KBM-7 (cell line): ENCODE measurements around the gene MACROH2A2.
A peak's percentile ranks its signal among the peaks of the same experiment; 100 is the strongest.
"Not testable (repeated sequence)": the region's sequence is repeated elsewhere in the genome, so short reads cannot be mapped to it uniquely, and the experiment has no call there.

ENCODE experiments used
- DNase-seq: peaks from one replicate; pipeline ENCODE4 v3.0.0-alpha.2; 2015
- in situ Hi-C: fragments of 300-500 bp; cut with MboI; formaldehyde crosslinking; loops from 2 replicates; pipeline ENCODE4 v1.14.3; 2020; ENCODE audit warnings: low sequenced_read_pairs, low pct_unique_long_range_greater_than_20kb, mixed read lengths

MACROH2A2 gene

DNA sequence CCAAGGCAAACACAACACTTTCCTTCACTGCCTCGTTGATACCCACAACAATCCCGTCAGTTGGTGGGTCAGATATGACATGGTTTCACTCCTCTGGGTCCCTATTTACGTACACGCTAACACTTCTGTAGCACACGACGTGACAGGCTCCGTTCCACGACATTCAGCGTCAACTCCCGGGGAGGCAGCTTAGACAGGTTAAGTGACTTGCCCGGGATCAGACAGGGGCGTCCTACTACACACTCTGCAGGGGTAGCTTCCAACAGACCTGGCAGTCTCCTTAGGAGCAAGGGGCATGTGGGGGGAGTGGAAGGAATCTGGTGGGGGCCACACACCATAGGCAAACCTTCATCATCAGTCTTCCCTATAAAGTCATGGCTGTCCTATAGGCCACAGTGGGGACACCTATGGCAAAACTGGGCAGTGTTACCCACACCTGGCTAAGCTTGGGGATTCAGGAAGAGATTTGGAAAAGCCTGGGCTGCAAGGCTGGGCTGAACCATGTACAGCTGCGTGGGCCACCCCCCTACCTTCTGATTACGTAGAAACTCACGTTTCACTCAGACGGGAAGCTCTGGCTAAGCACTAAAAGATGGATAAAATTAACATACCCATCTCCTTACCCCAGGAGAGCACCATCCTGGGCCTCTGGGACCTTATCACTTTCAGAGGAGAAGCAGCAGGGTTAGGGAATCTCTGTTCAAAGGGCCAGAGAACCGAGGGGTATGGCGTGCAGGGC lies 91.9 kb downstream of the MACROH2A2 start:
- no peak for DNase-seq
- in situ Hi-C loops, result no loop called here

- no peak for DNase-seq
- in situ Hi-C loops, result no loop called here
Observed at GRCh38 chr10:70145166-70145665, 92.6 kb downstream of the MACROH2A2 start.

- in situ Hi-C loops, result no loop called here
Observed at GRCh38 chr10:70145666-70146488, 93.2 kb downstream of the MACROH2A2 start.

DNA sequence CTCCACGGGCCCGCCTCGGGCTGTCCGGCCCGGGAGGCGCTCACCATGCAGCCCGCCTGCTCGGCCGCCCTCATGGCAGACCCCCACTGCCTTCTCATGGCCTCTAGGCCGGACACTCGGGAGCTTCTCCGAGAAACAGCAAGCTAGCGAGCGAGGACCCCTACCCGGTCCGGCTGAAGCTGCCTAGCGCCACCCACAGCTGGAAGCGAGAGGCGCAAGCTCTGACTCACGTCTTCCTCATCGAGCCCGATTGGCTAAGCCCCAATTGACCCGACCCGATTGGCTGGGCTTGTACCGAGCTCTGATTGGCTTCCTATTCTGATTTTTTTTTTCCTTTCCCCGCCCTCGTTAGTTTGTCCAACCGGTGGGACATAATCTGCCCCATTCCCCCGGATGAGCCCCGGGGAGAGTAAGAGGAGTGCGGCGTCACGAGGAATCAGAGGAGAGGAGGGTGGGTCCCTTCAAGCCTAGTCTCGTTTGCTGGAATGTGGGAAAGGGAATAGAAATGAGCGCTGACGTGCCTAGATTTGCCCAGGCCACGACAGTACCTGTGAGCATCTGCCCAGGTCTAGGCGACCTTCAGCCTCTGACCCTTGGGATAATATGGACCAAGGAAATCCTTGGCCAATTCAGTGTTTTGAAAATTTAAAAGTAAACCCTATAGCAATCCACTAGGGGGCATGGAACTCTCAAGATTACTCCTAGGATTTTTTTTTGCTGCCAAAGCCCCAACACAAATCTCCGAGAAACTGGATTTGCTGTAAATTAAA lies 94.0 kb downstream of the MACROH2A2 start, which contains the start of gene TYSND1:
Gene TYSND1, minus strand, starts transcription at position 212 of the 770 bp plus-strand sequence. Its CDS starts 114 bp downstream, at position 98.
- DNase-seq, result peak; percentile 98
- in situ Hi-C loops, result no loop called here

More at GRCh38 chr10:70145666-70146488, 93.2 kb downstream of the MACROH2A2 start:
- DNase-seq, result peak; percentile 84

DNA sequence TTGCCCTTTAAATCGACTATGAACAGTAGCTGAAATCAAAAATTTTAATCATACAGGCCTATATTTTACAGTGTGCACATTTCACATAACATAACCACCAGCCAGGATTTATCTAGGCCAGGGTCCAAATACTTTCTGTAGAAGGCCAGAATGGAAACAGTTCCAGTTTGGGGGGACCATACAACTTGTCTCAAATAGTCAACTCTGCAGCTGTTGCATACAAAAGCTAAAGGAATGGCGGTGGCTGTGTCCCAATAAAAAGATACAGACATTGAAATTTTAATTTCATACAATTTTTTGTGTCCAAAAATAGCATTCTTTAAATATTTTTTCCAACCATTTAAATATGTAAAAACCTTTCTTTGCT lies 94.6 kb downstream of the MACROH2A2 start:
- no peak for DNase-seq
- in situ Hi-C loops, result no loop called here

- DNase-seq, result no peak
Observed at GRCh38 chr10:70148516-70148915, 95.9 kb downstream of the MACROH2A2 start.

DNA sequence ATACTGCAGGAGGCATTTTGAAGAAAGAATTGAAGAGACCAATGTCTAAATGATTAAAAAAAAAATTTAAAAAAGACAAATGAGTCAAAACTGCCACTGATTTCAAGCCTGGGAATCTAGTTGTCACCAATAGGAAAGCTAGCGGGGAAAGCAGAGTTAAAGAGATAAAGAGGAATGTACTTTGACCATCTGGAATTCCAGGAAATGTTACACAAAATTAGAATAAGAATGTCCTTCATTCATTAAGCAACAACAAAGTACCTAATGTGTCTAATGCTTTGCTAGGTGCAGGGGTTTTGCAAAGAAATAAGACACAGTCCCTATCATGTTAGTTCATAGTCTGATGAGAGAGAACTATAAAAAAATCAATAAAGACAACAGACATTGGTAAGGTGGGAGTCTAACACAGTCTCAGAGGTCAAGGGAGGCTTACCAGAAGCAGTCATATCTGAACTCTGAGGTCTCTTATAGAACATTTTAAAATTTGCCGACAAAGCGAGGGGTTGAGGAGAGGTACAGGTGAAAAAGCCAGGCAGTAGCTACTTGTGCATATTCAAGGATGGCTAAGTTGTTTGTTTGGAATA lies 102.7 kb downstream of the MACROH2A2 start:
- in situ Hi-C loops, result no loop called here
- DNase-seq, result no peak

More at GRCh38 chr10:70148516-70148915, 95.9 kb downstream of the MACROH2A2 start:
- in situ Hi-C loops, result no loop called here

DNA sequence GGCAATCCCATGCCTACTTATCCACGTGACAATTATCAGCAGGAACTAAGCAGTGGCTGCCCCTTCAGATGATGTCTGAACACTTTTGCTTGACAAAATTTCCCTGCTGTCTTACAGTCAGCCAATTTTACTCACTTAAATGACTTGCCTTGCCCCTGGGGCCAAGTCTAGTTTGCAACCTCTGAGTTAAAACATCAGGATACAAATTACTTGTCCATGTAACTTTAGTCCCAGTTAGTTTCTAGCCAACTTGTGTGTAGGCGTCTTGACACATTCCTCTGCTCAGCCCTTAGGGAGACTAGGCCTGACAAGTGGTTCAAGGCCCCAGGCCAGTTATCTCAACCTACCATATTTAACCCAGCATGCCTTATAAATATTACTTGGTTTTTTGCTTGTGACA lies 105.5 kb downstream of the MACROH2A2 start:
- no peak for DNase-seq
- in situ Hi-C loops, result no loop called here

- DNase-seq, in situ Hi-C loops: not testable (repeated sequence)
Observed at GRCh38 chr10:70159366-70159765, 106.7 kb downstream of the MACROH2A2 start.

DNA sequence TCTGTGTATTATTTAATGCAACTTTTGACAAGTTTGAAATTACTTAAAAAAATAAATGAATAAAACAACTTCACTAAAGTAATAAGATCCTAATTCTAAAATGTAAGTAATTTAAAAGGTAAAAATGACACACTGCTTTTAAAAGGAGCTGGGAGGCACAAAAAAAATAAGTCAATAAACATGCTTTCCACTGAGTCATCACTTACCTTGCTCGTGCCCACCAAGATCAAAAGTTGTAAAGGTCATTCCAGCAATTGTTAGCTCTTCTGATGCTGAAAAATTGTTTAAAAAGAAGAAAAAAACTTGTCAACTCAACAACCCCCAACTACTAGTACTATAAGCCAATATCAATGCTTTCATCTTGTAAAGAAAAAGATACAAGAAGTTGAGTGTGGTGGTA lies 108.2 kb downstream of the MACROH2A2 start:
- in situ Hi-C loops, result no loop called here
- DNase-seq, result no peak
